ENCODE results near the gene POLK.

DNA sequence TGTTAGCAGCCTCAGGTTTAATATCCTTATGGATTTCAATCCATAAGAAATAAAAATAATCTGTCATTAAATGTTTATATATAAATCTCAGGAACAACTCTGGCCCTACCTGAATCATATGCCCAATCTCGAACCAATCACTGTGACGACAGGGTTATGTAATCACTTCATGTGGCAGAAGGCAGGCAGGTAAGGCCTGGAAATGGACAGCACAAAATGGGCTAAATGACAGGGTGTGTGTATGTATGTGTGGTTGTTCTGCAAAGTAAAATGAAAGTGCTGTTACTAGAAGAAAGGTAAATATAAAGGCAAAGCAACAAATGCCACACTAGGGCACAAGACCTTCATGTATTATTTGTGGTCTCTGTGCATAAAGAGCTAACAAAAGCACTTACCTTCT, 119.2 kb downstream of the POLK start:
- no peak for TF ChIP-seq RFXAP (CRISPR knock-in tag; IDR thresholded peaks at IDR 0.05; ENCODE audit: borderline replicate concordance)
- TF ChIP-seq, protein P1, sequence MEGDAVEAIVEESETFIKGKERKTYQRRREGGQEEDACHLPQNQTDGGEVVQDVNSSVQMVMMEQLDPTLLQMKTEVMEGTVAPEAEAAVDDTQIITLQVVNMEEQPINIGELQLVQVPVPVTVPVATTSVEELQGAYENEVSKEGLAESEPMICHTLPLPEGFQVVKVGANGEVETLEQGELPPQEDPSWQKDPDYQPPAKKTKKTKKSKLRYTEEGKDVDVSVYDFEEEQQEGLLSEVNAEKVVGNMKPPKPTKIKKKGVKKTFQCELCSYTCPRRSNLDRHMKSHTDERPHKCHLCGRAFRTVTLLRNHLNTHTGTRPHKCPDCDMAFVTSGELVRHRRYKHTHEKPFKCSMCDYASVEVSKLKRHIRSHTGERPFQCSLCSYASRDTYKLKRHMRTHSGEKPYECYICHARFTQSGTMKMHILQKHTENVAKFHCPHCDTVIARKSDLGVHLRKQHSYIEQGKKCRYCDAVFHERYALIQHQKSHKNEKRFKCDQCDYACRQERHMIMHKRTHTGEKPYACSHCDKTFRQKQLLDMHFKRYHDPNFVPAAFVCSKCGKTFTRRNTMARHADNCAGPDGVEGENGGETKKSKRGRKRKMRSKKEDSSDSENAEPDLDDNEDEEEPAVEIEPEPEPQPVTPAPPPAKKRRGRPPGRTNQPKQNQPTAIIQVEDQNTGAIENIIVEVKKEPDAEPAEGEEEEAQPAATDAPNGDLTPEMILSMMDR (CRISPR knock-in tag; IDR thresholded peaks at IDR 0.05) = no peak
- TF ChIP-seq CENPT (CRISPR knock-in tag; IDR thresholded peaks at IDR 0.05; ENCODE audit: low read depth) = no peak
- no peak for TF ChIP-seq SIN3B (IDR thresholded peaks at IDR 0.05; ENCODE audit: low read length)
